ENCODE data around the gene RPL19. TPM values are rescaled to one million over a fixed set of nuclear protein-coding genes. Genes with fewer than 3 reads are reported as not detected.
"Not testable (repeated sequence)": the region's sequence is repeated elsewhere in the genome, so short reads cannot be mapped to it uniquely, and the experiment has no call there.

RPL19 gene
- total RNA-seq, 6 donors from 2014 or later = 1,356 to 1,902 (median 1,599) TPM

GRCh38 chr17:39244016-39244599 is 44.0 kb downstream of the RPL19 start:
- H3K27ac ChIP-seq = no peak overlapping the region
- no peaks in the 10 kb centered on the region for H3K9me3 ChIP-seq
- H3K4me1 ChIP-seq = peaks cover 4 to 25% (median 7%) of the 10 kb centered on the region in 4 donors
- H3K4me3 ChIP-seq = no peak overlapping the region
- DNase-seq (no peak), ATAC-seq (ENCODE audit: low FRiP score in 2 of 2) (no peak)
- H3K36me3 ChIP-seq = no peaks in the 10 kb centered on the region
- no peaks in the 10 kb centered on the region for H3K27me3 ChIP-seq
- TF ChIP-seq POLR2A (IDR thresholded peaks at IDR 0.05) = no peak
- no peak for TF ChIP-seq POLR2AphosphoS5 (IDR thresholded peaks at IDR 0.05)
- TF ChIP-seq CTCF (IDR thresholded peaks at IDR 0.05) = no peak
- no peak for TF ChIP-seq EP300 (IDR thresholded peaks at IDR 0.05)
- WGBS, 2 donors = 37 to 43% methylated on average over 9 to 11 of the region's 11 CpGs

GRCh38 chr17:39244600-39245570 is 44.8 kb downstream of the RPL19 start:
- WGBS, 2 donors = 42 to 55% methylated on average over 5 to 6 of the region's 6 CpGs
- H3K9me3 ChIP-seq = no peaks in the 10 kb centered on the region

GRCh38 chr17:39246274-39246673 is 46.2 kb downstream of the RPL19 start:
- no peaks in the 10 kb centered on the region for H3K27me3 ChIP-seq
- no peaks in the 10 kb centered on the region for H3K36me3 ChIP-seq
- peaks cover 4 to 16% (median 6%) of the 10 kb centered on the region in 4 donors for H3K4me1 ChIP-seq
- no peak for DNase-seq
- ATAC-seq (ENCODE audit: low FRiP score in 2 of 2) = no peak
- H3K9me3 ChIP-seq = no peaks in the 10 kb centered on the region
- TF ChIP-seq EP300 (IDR thresholded peaks at IDR 0.05) (no peak), POLR2A (IDR thresholded peaks at IDR 0.05) (no peak), POLR2AphosphoS5 (IDR thresholded peaks at IDR 0.05) (no peak), CTCF (IDR thresholded peaks at IDR 0.05) (no peak)
- H3K27ac ChIP-seq = no peak overlapping the region
- H3K4me3 ChIP-seq = no peak overlapping the region
- WGBS, 2 donors = 30 to 61% methylated on average over 3 of the region's 3 CpGs

More at GRCh38 chr17:39244600-39245570, 44.8 kb downstream of the RPL19 start:
- peaks cover 4 to 17% (median 6%) of the 10 kb centered on the region in 4 donors for H3K4me1 ChIP-seq
- peak; percentile 87 to 97 (median 92) for TF ChIP-seq CTCF (IDR thresholded peaks at IDR 0.05)
- TF ChIP-seq POLR2AphosphoS5 (IDR thresholded peaks at IDR 0.05) = no peak
- ATAC-seq (ENCODE audit: low FRiP score in 2 of 2) (peak; percentile 91), DNase-seq (peak in 1 of 2 donors; percentile 88)
- no peak overlapping the region for H3K27ac ChIP-seq
- H3K27me3 ChIP-seq = no peaks in the 10 kb centered on the region
- H3K36me3 ChIP-seq = no peaks in the 10 kb centered on the region
- H3K4me3 ChIP-seq = no peak overlapping the region

- H3K9me3 ChIP-seq; H3K4me3 ChIP-seq; H3K27me3 ChIP-seq; ATAC-seq (ENCODE audit: low FRiP score in 2 of 2); H3K4me1 ChIP-seq; H3K27ac ChIP-seq; DNase-seq: not testable (repeated sequence)
- peaks cover 6 to 30% (median 15%) of the 10 kb centered on the region in 4 donors for H3K36me3 ChIP-seq
- WGBS, 2 donors = 96 to 99% methylated on average over 12 of the region's 12 CpGs
These were observed 50.0 kb downstream of the RPL19 start for GRCh38 chr17:39250076-39250475.

GRCh38 chr17:39251997-39252396 is 51.9 kb downstream of the RPL19 start:
- Histone ChIP-seq H3K27me3 (no peaks in the 10 kb centered on the region), H3K4me3 (no peak overlapping the region), H3K9me3 (no peaks in the 10 kb centered on the region), H3K4me1 (no peaks in the 10 kb centered on the region), H3K36me3 (peaks cover 6 to 44% (median 22%) of the 10 kb centered on the region in 4 donors), H3K27ac (no peak overlapping the region)
- ATAC-seq (ENCODE audit: low FRiP score in 2 of 2) (no peak), DNase-seq (no peak)
- no peak for TF ChIP-seq CTCF (IDR thresholded peaks at IDR 0.05)
- TF ChIP-seq EP300 (IDR thresholded peaks at IDR 0.05) = no peak
- TF ChIP-seq POLR2AphosphoS5 (IDR thresholded peaks at IDR 0.05) = no peak
- TF ChIP-seq POLR2A (IDR thresholded peaks at IDR 0.05) = no peak
- WGBS, 2 donors = 96% methylated on average over 1 of the region's 1 CpG
